Astrocyte (in vitro differentiated cells and primary cell): Measurements from ENCODE around the gene EXOC6B. TPM values are rescaled to one million over a fixed set of nuclear protein-coding genes. Genes with fewer than 3 reads are reported as not detected.

Experiments
- DNase-seq: peaks from one replicate; pipeline ENCODE4 v3.0.0-alpha.2; 2010; ENCODE audit warnings: low read depth
- FAIRE-seq: peaks from 2 replicates; lab custom pipeline; 2011; peaks lifted over from hg19 to GRCh38; lab: Jason Lieb, UNC
- H2AFZ ChIP-seq: 2 replicates; pipeline ENCODE4 v1.6.0; 2012; ENCODE audit warnings: low read depth, low read length, inconsistent platforms
- H3K27ac ChIP-seq: 2 replicates; pipeline ENCODE4 v1.5.1; 2011; ENCODE audit warnings: low read depth, low read length, inconsistent platforms
- H3K27me3 ChIP-seq: 2 replicates; pipeline ENCODE4 v1.6.0; 2011; ENCODE audit warnings: low read length, inconsistent platforms; ENCODE audit not compliant: insufficient read depth
- H3K36me3 ChIP-seq: 2 replicates; pipeline ENCODE4 v1.5.1; 2011; ENCODE audit warnings: low read length, inconsistent platforms; ENCODE audit not compliant: insufficient read depth
- H3K4me1 ChIP-seq: 2 replicates; pipeline ENCODE4 v1.5.1; 2011; ENCODE audit warnings: low read length, inconsistent platforms; ENCODE audit not compliant: insufficient read depth
- H3K4me2 ChIP-seq: 2 replicates; pipeline ENCODE4 v1.6.0; 2012; ENCODE audit warnings: low read length, inconsistent platforms
- H3K4me3 ChIP-seq: 2 replicates; pipeline ENCODE4 v1.5.1; 2011; ENCODE audit warnings: low read depth, mild to moderate bottlenecking, low read length, inconsistent platforms; ENCODE audit not compliant: insufficient read depth
- H3K79me2 ChIP-seq: 2 replicates; pipeline ENCODE4 v1.6.0; 2012; ENCODE audit warnings: mild to moderate bottlenecking, low read length, inconsistent platforms; ENCODE audit not compliant: insufficient read depth
- H3K9ac ChIP-seq: 2 replicates; pipeline ENCODE4 v1.6.0; 2012; ENCODE audit warnings: mild to moderate bottlenecking, low read length, inconsistent platforms
- H3K9me3 ChIP-seq: 2 replicates; pipeline ENCODE4 v1.5.1; 2012; ENCODE audit warnings: low read depth, mild to moderate bottlenecking, low read length, inconsistent platforms; ENCODE audit not compliant: insufficient read depth
- H4K20me1 ChIP-seq: 2 replicates; pipeline ENCODE4 v1.6.0; 2012; ENCODE audit warnings: low read length, inconsistent platforms; ENCODE audit not compliant: insufficient read depth
- H3K27ac Mint-ChIP-seq: one replicate; pipeline ENCODE4 v1.8.0; 2021; ENCODE audit warnings: mild to moderate bottlenecking, mixed read lengths; ENCODE audit not compliant: unreplicated experiment
- H3K27me3 Mint-ChIP-seq: one replicate; pipeline ENCODE4 v1.8.0; 2021; ENCODE audit warnings: low read depth, mixed read lengths; ENCODE audit not compliant: unreplicated experiment
- H3K36me3 Mint-ChIP-seq: one replicate; pipeline ENCODE4 v1.8.0; 2021; ENCODE audit warnings: low read depth, mixed read lengths; ENCODE audit not compliant: unreplicated experiment
- H3K4me1 Mint-ChIP-seq: one replicate; pipeline ENCODE4 v1.8.0; 2021; ENCODE audit warnings: low read depth, mixed read lengths; ENCODE audit not compliant: unreplicated experiment
- H3K4me3 Mint-ChIP-seq: one replicate; pipeline ENCODE4 v1.8.0; 2021; ENCODE audit warnings: mild to moderate bottlenecking, moderate library complexity, mixed read lengths; ENCODE audit not compliant: unreplicated experiment
- H3K9me3 Mint-ChIP-seq: one replicate; pipeline ENCODE4 v1.8.0; 2021; ENCODE audit warnings: mild to moderate bottlenecking, mixed read lengths; ENCODE audit not compliant: unreplicated experiment
- EZH2 ChIP-seq: IDR thresholded peaks from 2 replicates; pipeline ENCODE4 v1.6.1; 2012; ENCODE audit warnings: mild to moderate bottlenecking, low read length, inconsistent platforms; ENCODE audit not compliant: insufficient read depth
- total RNA-seq: library from RNA; stranded (reverse); gene quantifications from 2 replicates; pipeline ENCODE4 v1.2.1, GENCODE V29; 2021
- TF ChIP-seq, protein P1 (sequence below): IDR thresholded peaks from 2 replicates; pipeline ENCODE4 v1.5.1; 2011; ENCODE audit warnings: low read depth, mild to moderate bottlenecking, inconsistent platforms, low read length, moderate library complexity; ENCODE audit not compliant: insufficient read depth

The EXOC6B gene
- total RNA-seq, 1 donor from 2014 or later: 31.8 TPM

DNA sequence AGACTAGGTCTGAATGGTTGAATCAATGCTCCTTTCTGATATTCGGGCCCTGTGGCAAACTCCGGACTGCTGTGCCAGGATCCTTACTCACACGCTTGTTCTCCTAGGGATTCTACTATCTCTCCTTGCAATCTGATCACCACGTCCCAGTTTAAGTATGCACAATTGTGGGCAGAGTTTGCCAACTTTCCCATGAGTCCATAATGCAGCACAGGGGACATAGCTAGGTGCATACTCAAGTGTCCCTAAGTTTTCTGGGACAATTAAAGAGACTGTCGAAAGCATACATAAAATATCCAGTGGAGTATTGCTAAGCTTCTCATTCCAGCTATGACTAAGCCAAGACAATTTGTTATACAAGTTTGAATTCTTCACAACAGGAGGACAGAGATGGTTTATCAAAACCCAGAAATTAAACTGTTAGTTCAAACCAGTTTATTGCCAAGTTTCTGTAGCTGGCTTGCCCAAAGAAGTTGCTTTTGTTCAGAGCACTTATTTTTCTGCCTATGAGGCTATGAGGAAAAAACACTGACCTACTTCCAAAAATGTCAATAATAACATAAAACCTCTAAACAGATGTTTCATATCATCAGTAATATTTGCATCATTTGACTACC is 136.1 kb downstream of the EXOC6B start:
- Histone ChIP-seq H3K9ac (no peak overlapping the region), H3K4me2 (no peak overlapping the region), H3K27me3 (no peaks in the 10 kb centered on the region), H2AFZ (no peak overlapping the region), H3K36me3 (no peaks in the 10 kb centered on the region), H4K20me1 (peaks cover 4% of the 10 kb centered on the region), H3K4me3 (no peak overlapping the region), H3K27ac (no peak overlapping the region), H3K9me3 (no peaks in the 10 kb centered on the region), H3K4me1 (peaks cover 5% of the 10 kb centered on the region), H3K79me2 (no peaks in the 10 kb centered on the region)
- TF ChIP-seq EZH2: no peak
- TF ChIP-seq, protein P1, sequence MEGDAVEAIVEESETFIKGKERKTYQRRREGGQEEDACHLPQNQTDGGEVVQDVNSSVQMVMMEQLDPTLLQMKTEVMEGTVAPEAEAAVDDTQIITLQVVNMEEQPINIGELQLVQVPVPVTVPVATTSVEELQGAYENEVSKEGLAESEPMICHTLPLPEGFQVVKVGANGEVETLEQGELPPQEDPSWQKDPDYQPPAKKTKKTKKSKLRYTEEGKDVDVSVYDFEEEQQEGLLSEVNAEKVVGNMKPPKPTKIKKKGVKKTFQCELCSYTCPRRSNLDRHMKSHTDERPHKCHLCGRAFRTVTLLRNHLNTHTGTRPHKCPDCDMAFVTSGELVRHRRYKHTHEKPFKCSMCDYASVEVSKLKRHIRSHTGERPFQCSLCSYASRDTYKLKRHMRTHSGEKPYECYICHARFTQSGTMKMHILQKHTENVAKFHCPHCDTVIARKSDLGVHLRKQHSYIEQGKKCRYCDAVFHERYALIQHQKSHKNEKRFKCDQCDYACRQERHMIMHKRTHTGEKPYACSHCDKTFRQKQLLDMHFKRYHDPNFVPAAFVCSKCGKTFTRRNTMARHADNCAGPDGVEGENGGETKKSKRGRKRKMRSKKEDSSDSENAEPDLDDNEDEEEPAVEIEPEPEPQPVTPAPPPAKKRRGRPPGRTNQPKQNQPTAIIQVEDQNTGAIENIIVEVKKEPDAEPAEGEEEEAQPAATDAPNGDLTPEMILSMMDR: no peak
- DNase-seq (peak; percentile 32), FAIRE-seq (no peak)
- H3K27me3 Mint-ChIP-seq: no peaks in the 10 kb centered on the region
- no peak overlapping the region for H3K27ac Mint-ChIP-seq
- H3K36me3 Mint-ChIP-seq: peaks cover 2% of the 10 kb centered on the region
- no peaks in the 10 kb centered on the region for H3K9me3 Mint-ChIP-seq
- H3K4me1 Mint-ChIP-seq: peaks cover 6% of the 10 kb centered on the region
- no peak overlapping the region for H3K4me3 Mint-ChIP-seq

DNA sequence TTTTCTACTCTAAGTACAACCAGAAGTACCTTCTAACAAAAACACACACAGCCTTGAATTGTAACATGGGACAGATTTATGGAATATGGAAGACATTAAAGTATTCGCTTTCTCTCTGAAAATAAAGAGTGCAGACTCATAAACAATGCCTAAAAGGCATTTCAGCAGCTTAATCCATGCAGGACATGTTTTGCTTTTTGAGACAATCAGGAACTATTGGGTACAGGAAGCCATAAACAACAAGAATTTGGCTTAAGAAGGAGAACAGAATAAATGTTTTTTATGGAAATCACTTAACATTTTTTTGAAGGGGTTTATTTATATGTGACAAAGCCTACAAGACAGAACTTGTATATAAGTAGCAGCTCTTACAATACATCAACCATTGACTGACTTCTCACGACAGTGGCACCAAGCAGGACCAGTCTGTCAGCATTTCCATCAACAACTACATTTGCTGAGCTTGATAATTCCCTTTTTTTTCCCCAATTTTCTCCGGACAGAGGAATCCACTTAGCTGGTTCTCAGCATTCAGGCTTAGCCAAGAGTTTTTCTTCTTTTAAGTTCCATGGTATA is 140.1 kb downstream of the EXOC6B start:
- H3K4me1 Mint-ChIP-seq: no peaks in the 10 kb centered on the region
- no peak overlapping the region for H3K4me3 ChIP-seq

More for the DNA sequence above, 140.1 kb downstream of the EXOC6B start:
- Mint-ChIP-seq H3K27ac (no peak overlapping the region), H3K4me3 (no peak overlapping the region), H3K27me3 (no peaks in the 10 kb centered on the region), H3K36me3 (no peaks in the 10 kb centered on the region), H3K9me3 (no peaks in the 10 kb centered on the region)
- Histone ChIP-seq H2AFZ (no peak overlapping the region), H3K4me1 (no peaks in the 10 kb centered on the region), H3K27ac (no peak overlapping the region), H4K20me1 (no peaks in the 10 kb centered on the region), H3K4me2 (no peak overlapping the region), H3K9me3 (no peaks in the 10 kb centered on the region), H3K9ac (no peak overlapping the region), H3K36me3 (no peaks in the 10 kb centered on the region), H3K27me3 (no peaks in the 10 kb centered on the region), H3K79me2 (no peaks in the 10 kb centered on the region)
- DNase-seq (no peak), FAIRE-seq (no peak)
- TF ChIP-seq EZH2: no peak
- TF ChIP-seq, protein P1: no peak
